Memory B cell (primary cell): ENCODE data around the gene ARL15.

Experiments used
- ATAC-seq: fragments of 150-1000 bp; cut with Tn5 transposase; 2 replicates; pipeline ENCODE4 v1.10.0; 2021; ENCODE audit warnings: low read depth, mild to moderate bottlenecking, moderate library complexity
- DNase-seq, 2 donors: peaks; one replicate each; pipeline ENCODE4 v3.0.0; 2022; ENCODE audit warnings: low spot score in 2 of 2
- H3K27ac Mint-ChIP-seq: one replicate; pipeline ENCODE4 v1.8.0; 2022; ENCODE audit warnings: mild to moderate bottlenecking, moderate library complexity, mixed read lengths
- H3K27me3 Mint-ChIP-seq: one replicate; pipeline ENCODE4 v1.8.0; 2022; ENCODE audit warnings: mixed read lengths
- H3K36me3 Mint-ChIP-seq: one replicate; pipeline ENCODE4 v1.8.0; 2022; ENCODE audit warnings: mild to moderate bottlenecking, mixed read lengths
- H3K4me1 Mint-ChIP-seq: one replicate; pipeline ENCODE4 v1.8.0; 2022; ENCODE audit warnings: mixed read lengths
- H3K4me3 Mint-ChIP-seq: one replicate; pipeline ENCODE4 v1.8.0; 2022; ENCODE audit warnings: mild to moderate bottlenecking, moderate library complexity, mixed read lengths
- H3K9me3 Mint-ChIP-seq: one replicate; pipeline ENCODE4 v1.8.0; 2022; ENCODE audit warnings: mixed read lengths

Gene ARL15

GRCh38 chr5:54229041-54229780 lies 81.2 kb downstream of the ARL15 start:
- no peak overlapping the region for H3K27ac Mint-ChIP-seq
- peaks cover 41% of the 10 kb centered on the region for H3K4me1 Mint-ChIP-seq
- ATAC-seq: peak; percentile 78
- H3K9me3 Mint-ChIP-seq: peaks cover 2% of the 10 kb centered on the region
- no peaks in the 10 kb centered on the region for H3K27me3 Mint-ChIP-seq
- DNase-seq: peak; percentile 53 to 70
- peaks cover 6% of the 10 kb centered on the region for H3K36me3 Mint-ChIP-seq
- peak overlapping the region; percentile 37 for H3K4me3 Mint-ChIP-seq

- no peak overlapping the region for H3K27ac Mint-ChIP-seq
- ATAC-seq (no peak), DNase-seq (no peak)
- H3K4me3 Mint-ChIP-seq: no peak overlapping the region
- H3K27me3 Mint-ChIP-seq: no peaks in the 10 kb centered on the region
- H3K9me3 Mint-ChIP-seq: peaks cover 2% of the 10 kb centered on the region
- peaks cover 10% of the 10 kb centered on the region for H3K36me3 Mint-ChIP-seq
- H3K4me1 Mint-ChIP-seq: peaks cover 47% of the 10 kb centered on the region
These were observed 82.6 kb downstream of the ARL15 start for GRCh38 chr5:54227759-54228158.

GRCh38 chr5:54227109-54227508 lies 83.3 kb downstream of the ARL15 start:
- H3K27ac Mint-ChIP-seq: no peak overlapping the region
- no peak for DNase-seq
- peaks cover 2% of the 10 kb centered on the region for H3K9me3 Mint-ChIP-seq
- H3K36me3 Mint-ChIP-seq: peaks cover 10% of the 10 kb centered on the region
- H3K27me3 Mint-ChIP-seq: no peaks in the 10 kb centered on the region
- H3K4me1 Mint-ChIP-seq: peaks cover 45% of the 10 kb centered on the region
- H3K4me3 Mint-ChIP-seq: no peak overlapping the region
- no peak for ATAC-seq

GRCh38 chr5:54226215-54226614 lies 84.2 kb downstream of the ARL15 start:
- Mint-ChIP-seq H3K27ac (no peak overlapping the region), H3K27me3 (no peaks in the 10 kb centered on the region), H3K4me1 (peaks cover 40% of the 10 kb centered on the region), H3K9me3 (peaks cover 2% of the 10 kb centered on the region), H3K4me3 (no peak overlapping the region), H3K36me3 (peaks cover 10% of the 10 kb centered on the region)
- no peak for ATAC-seq
- DNase-seq: no peak

GRCh38 chr5:54224103-54224826 lies 86.1 kb downstream of the ARL15 start:
- Mint-ChIP-seq H3K27me3 (no peaks in the 10 kb centered on the region), H3K4me3 (no peak overlapping the region), H3K27ac (no peak overlapping the region), H3K36me3 (peaks cover 10% of the 10 kb centered on the region), H3K4me1 (peaks cover 35% of the 10 kb centered on the region), H3K9me3 (peaks cover 2% of the 10 kb centered on the region)
- no peak for ATAC-seq
- DNase-seq: no peak

GRCh38 chr5:54222336-54222735 lies 88.0 kb downstream of the ARL15 start:
- no peak for ATAC-seq
- DNase-seq: no peak
- H3K27me3 Mint-ChIP-seq: no peaks in the 10 kb centered on the region
- H3K27ac Mint-ChIP-seq: no peak overlapping the region
- no peak overlapping the region for H3K4me3 Mint-ChIP-seq
- H3K36me3 Mint-ChIP-seq: peaks cover 10% of the 10 kb centered on the region
- H3K4me1 Mint-ChIP-seq: peaks cover 27% of the 10 kb centered on the region
- H3K9me3 Mint-ChIP-seq: peaks cover 2% of the 10 kb centered on the region

GRCh38 chr5:54221135-54221534 lies 89.2 kb downstream of the ARL15 start:
- Mint-ChIP-seq H3K36me3 (peaks cover 10% of the 10 kb centered on the region), H3K27ac (no peak overlapping the region), H3K9me3 (peaks cover 2% of the 10 kb centered on the region), H3K4me3 (no peak overlapping the region), H3K27me3 (no peaks in the 10 kb centered on the region), H3K4me1 (peaks cover 18% of the 10 kb centered on the region)
- DNase-seq (no peak), ATAC-seq (no peak)

- H3K36me3 Mint-ChIP-seq: peaks cover 7% of the 10 kb centered on the region
- no peak overlapping the region for H3K27ac Mint-ChIP-seq
- DNase-seq (no peak), ATAC-seq (no peak)
- H3K4me1 Mint-ChIP-seq: peaks cover 12% of the 10 kb centered on the region
- H3K9me3 Mint-ChIP-seq: no peaks in the 10 kb centered on the region
- no peak overlapping the region for H3K4me3 Mint-ChIP-seq
- no peaks in the 10 kb centered on the region for H3K27me3 Mint-ChIP-seq
These were observed 89.9 kb downstream of the ARL15 start for GRCh38 chr5:54220230-54221040.

GRCh38 chr5:54217826-54218503 lies 92.4 kb downstream of the ARL15 start:
- Mint-ChIP-seq H3K9me3 (no peaks in the 10 kb centered on the region), H3K36me3 (no peaks in the 10 kb centered on the region), H3K27ac (no peak overlapping the region), H3K4me1 (peaks cover 2% of the 10 kb centered on the region), H3K4me3 (no peak overlapping the region), H3K27me3 (no peaks in the 10 kb centered on the region)
- DNase-seq (peak in 1 of 2 donors; percentile 18), ATAC-seq (peak; percentile 38)

GRCh38 chr5:54215233-54215736 lies 95.1 kb downstream of the ARL15 start:
- Mint-ChIP-seq H3K27me3 (no peaks in the 10 kb centered on the region), H3K36me3 (no peaks in the 10 kb centered on the region), H3K4me1 (peaks cover 2% of the 10 kb centered on the region), H3K27ac (no peak overlapping the region), H3K4me3 (no peak overlapping the region), H3K9me3 (no peaks in the 10 kb centered on the region)
- no peak for DNase-seq
- no peak for ATAC-seq

- Mint-ChIP-seq H3K36me3 (no peaks in the 10 kb centered on the region), H3K4me1 (peaks cover 2% of the 10 kb centered on the region), H3K27me3 (no peaks in the 10 kb centered on the region), H3K9me3 (no peaks in the 10 kb centered on the region), H3K27ac (no peak overlapping the region), H3K4me3 (no peak overlapping the region)
- DNase-seq: no peak
- no peak for ATAC-seq
These were observed 95.7 kb downstream of the ARL15 start for GRCh38 chr5:54214722-54215121.

- no peak overlapping the region for H3K27ac Mint-ChIP-seq
- H3K36me3 Mint-ChIP-seq: no peaks in the 10 kb centered on the region
- no peaks in the 10 kb centered on the region for H3K9me3 Mint-ChIP-seq
- no peak for ATAC-seq
- no peaks in the 10 kb centered on the region for H3K27me3 Mint-ChIP-seq
- peaks cover 8% of the 10 kb centered on the region for H3K4me1 Mint-ChIP-seq
- no peak overlapping the region for H3K4me3 Mint-ChIP-seq
- no peak for DNase-seq
These were observed 98.0 kb downstream of the ARL15 start for GRCh38 chr5:54212331-54212730.

GRCh38 chr5:54211912-54212311 lies 98.5 kb downstream of the ARL15 start:
- Mint-ChIP-seq H3K27ac (no peak overlapping the region), H3K27me3 (no peaks in the 10 kb centered on the region), H3K36me3 (no peaks in the 10 kb centered on the region), H3K9me3 (no peaks in the 10 kb centered on the region), H3K4me3 (no peak overlapping the region), H3K4me1 (peaks cover 11% of the 10 kb centered on the region)
- ATAC-seq (no peak), DNase-seq (no peak)
